HG03575 (cell line): Measurements from ENCODE around the gene REEP1.

ENCODE experiments used
- ATAC-seq: cut with Tn5 transposase; IDR thresholded peaks from one replicate; pipeline ENCODE4 v1.9.1; 2021; ENCODE audit not compliant: unreplicated experiment, insufficient number of reproducible peaks, low FRiP score; ENCODE audit errors: extremely low read depth

The REEP1 gene

GRCh38 chr2:86185517-86186212, 151.8 kb downstream of the REEP1 start:
- ATAC-seq, result no peak

- no peak for ATAC-seq
Measured at GRCh38 chr2:86176597-86176996, 160.8 kb downstream of the REEP1 start.

- ATAC-seq, result no peak
Measured at GRCh38 chr2:86175828-86176227, 161.6 kb downstream of the REEP1 start.

GRCh38 chr2:86174445-86174844, 163.0 kb downstream of the REEP1 start:
- no peak for ATAC-seq

GRCh38 chr2:86172610-86173009, 164.8 kb downstream of the REEP1 start:
- ATAC-seq, result no peak

GRCh38 chr2:86171295-86171694, 166.1 kb downstream of the REEP1 start:
- ATAC-seq, result no peak

GRCh38 chr2:86170449-86170848, 167.0 kb downstream of the REEP1 start:
- no peak for ATAC-seq
